IMR-90 (cell line): ENCODE data around the gene GMFB. TPM values are rescaled to one million over a fixed set of nuclear protein-coding genes. Genes with fewer than 3 reads are reported as not detected.

Experiments used
- ATAC-seq: fragments of 200-7000 bp; cut with Tn5 transposase; 2 replicates; pipeline ENCODE4 v1.9.1; 2020; ENCODE audit warnings: low read depth, mild to moderate bottlenecking, moderate library complexity
- BruUV-seq: library from RNA; stranded (reverse); fragments of 400-500 nt; replicated peaks from 2 replicates; lab custom pipeline; 2021; lab: Mats Ljungman, UMichigan
- CTCF ChIA-PET: fragments of 300-600 bp; formaldehyde crosslinking; extraction: SDS; loops from one replicate; lab custom pipeline; 2021; ENCODE audit warnings: antibody characterized with exemption; lab: Yijun Ruan, JAX
- POLR2A ChIA-PET: fragments of 300-600 bp; sonication (Branson Sonifier 250); formaldehyde crosslinking; loops from one replicate; lab custom pipeline; 2022; ENCODE audit warnings: antibody characterized with exemption; ENCODE audit not compliant: unreplicated experiment; lab: Charles Lee
- DNase-seq: peaks from one replicate; pipeline ENCODE4 v3.0.0; 2013
- H2AFZ ChIP-seq: replicated peaks from 2 replicates; pipeline ENCODE3; 2013; ENCODE audit warnings: low read length, mild to moderate bottlenecking; ENCODE audit not compliant: poor library complexity
- H2AK5ac ChIP-seq: 2 replicates; pipeline ENCODE4 v1.6.1; 2013; ENCODE audit warnings: low read depth, low read length, inconsistent platforms
- H2AK9ac ChIP-seq: replicated peaks from 2 replicates; pipeline ENCODE3; 2013; ENCODE audit warnings: mild to moderate bottlenecking, low read depth, low read length, moderate library complexity; ENCODE audit not compliant: poor library complexity
- H2BK120ac ChIP-seq: 2 replicates; pipeline ENCODE4 v1.6.1; 2013; ENCODE audit warnings: low read depth, low read length, inconsistent platforms
- H2BK15ac ChIP-seq: 3 replicates; pipeline ENCODE4 v1.6.1; 2013; ENCODE audit warnings: low read depth, low read length, inconsistent platforms
- H2BK20ac ChIP-seq: 2 replicates; pipeline ENCODE4 v1.6.1; 2013; ENCODE audit warnings: low read depth, mild to moderate bottlenecking, inconsistent platforms, low read length, moderate library complexity
- H2BK5ac ChIP-seq: 2 replicates; pipeline ENCODE4 v1.6.1; 2013; ENCODE audit warnings: mild to moderate bottlenecking, low read depth, low read length, inconsistent platforms; ENCODE audit not compliant: poor library complexity, severe bottlenecking
- H3K14ac ChIP-seq: replicated peaks from 2 replicates; pipeline ENCODE4 v1.6.1; 2013; ENCODE audit warnings: low read depth, low read length, inconsistent platforms
- H3K18ac ChIP-seq: 2 replicates; pipeline ENCODE4 v1.6.1; 2013; ENCODE audit warnings: low read depth, low read length, control low read depth
- H3K23ac ChIP-seq: 2 replicates; pipeline ENCODE4 v1.6.1; 2013; ENCODE audit warnings: low read depth, low read length, inconsistent platforms
- H3K27ac ChIP-seq: 2 replicates; pipeline ENCODE4 v1.5.1; 2013; ENCODE audit warnings: mild to moderate bottlenecking, control low read depth, low read length; ENCODE audit not compliant: insufficient read depth
- H3K27me3 ChIP-seq: 2 replicates; pipeline ENCODE4 v1.6.1; 2013; ENCODE audit warnings: low read length; ENCODE audit not compliant: control insufficient read depth, insufficient read depth
- H3K36me3 ChIP-seq: 2 replicates; pipeline ENCODE4 v1.6.1; 2013; ENCODE audit warnings: low read length, mixed read lengths; ENCODE audit not compliant: control insufficient read depth, insufficient read depth
- H3K4ac ChIP-seq: 2 replicates; pipeline ENCODE4 v1.6.1; 2013; ENCODE audit warnings: low read depth, low read length, inconsistent platforms
- H3K4me1 ChIP-seq: 2 replicates; pipeline ENCODE4 v1.6.1; 2013; ENCODE audit warnings: low read length, mixed read lengths; ENCODE audit not compliant: control insufficient read depth, insufficient read depth
- H3K4me2 ChIP-seq: 2 replicates; pipeline ENCODE4 v1.6.1; 2013; ENCODE audit warnings: low read depth, mild to moderate bottlenecking, control low read depth, low read length, moderate library complexity
- H3K4me3 ChIP-seq: 2 replicates; pipeline ENCODE4 v1.5.1; 2013; ENCODE audit warnings: low read depth, mild to moderate bottlenecking, control low read depth, low read length, moderate library complexity; ENCODE audit not compliant: insufficient read depth
- H3K56ac ChIP-seq: 2 replicates; pipeline ENCODE4 v1.6.1; 2013; ENCODE audit warnings: low read length, inconsistent platforms; ENCODE audit not compliant: insufficient read depth; ENCODE audit errors: extremely low read depth
- H3K79me1 ChIP-seq, 2 experiments: 2 replicates each; pipeline ENCODE4 v1.6.1; 2013; ENCODE audit warnings: low read length in 2 of 2, inconsistent platforms in 1 of 2, low read depth in 1 of 2
- H3K9ac ChIP-seq: 2 replicates; pipeline ENCODE4 v1.6.1; 2013; ENCODE audit warnings: low read depth, low read length, control low read depth
- H3K9me1 ChIP-seq: 2 replicates; pipeline ENCODE4 v1.6.1; 2013; ENCODE audit warnings: low read length, inconsistent platforms; ENCODE audit not compliant: insufficient read depth
- H3K9me3 ChIP-seq: 2 replicates; pipeline ENCODE4 v1.6.1; 2013; ENCODE audit warnings: low read length; ENCODE audit not compliant: control insufficient read depth, insufficient read depth
- H4K20me1 ChIP-seq: 2 replicates; pipeline ENCODE4 v1.6.1; 2013; ENCODE audit warnings: low read length, inconsistent platforms; ENCODE audit not compliant: insufficient read depth
- H4K5ac ChIP-seq: 2 replicates; pipeline ENCODE4 v1.6.1; 2013; ENCODE audit warnings: mild to moderate bottlenecking, low read depth, low read length, control low read depth
- H4K8ac ChIP-seq, 2 experiments: 2 replicates each; pipeline ENCODE4 v1.6.1; 2013; ENCODE audit warnings: low read depth in 2 of 2, low read length in 2 of 2, control low read depth in 1 of 2, inconsistent platforms in 1 of 2
- H4K91ac ChIP-seq: 2 replicates; pipeline ENCODE4 v1.6.1; 2013; ENCODE audit warnings: low read depth, low read length, inconsistent platforms; ENCODE audit not compliant: insufficient read depth
- CEBPB ChIP-seq: IDR thresholded peaks from 2 replicates; pipeline ENCODE4 v1.6.1; 2012; ENCODE audit warnings: low read depth, low read length, improper control_type of control experiment
- CHD1 ChIP-seq: IDR thresholded peaks from 2 replicates; pipeline ENCODE4 v1.6.1; 2012; ENCODE audit warnings: low read depth, low read length, improper control_type of control experiment
- FOS ChIP-seq: fragments of 150-350 bp; IDR thresholded peaks from 2 replicates; pipeline ENCODE4 v1.6.1; 2016; ENCODE audit warnings: low read depth, low read length
- MAFK ChIP-seq: IDR thresholded peaks from 2 replicates; pipeline ENCODE4 v1.6.1; 2012; ENCODE audit warnings: low read depth, low read length, improper control_type of control experiment
- MAZ ChIP-seq: IDR thresholded peaks from 2 replicates; pipeline ENCODE4 v1.6.1; 2012; ENCODE audit warnings: low read depth, mild to moderate bottlenecking, low read length, improper control_type of control experiment, moderate library complexity, borderline replicate concordance
- POLR2A ChIP-seq: IDR thresholded peaks from 2 replicates; pipeline ENCODE4 v1.6.1; 2012; ENCODE audit warnings: mild to moderate bottlenecking, low read depth, low read length
- RAD21 ChIP-seq: IDR thresholded peaks from 2 replicates; pipeline ENCODE4 v1.6.1; 2012; ENCODE audit warnings: low read length, improper control_type of control experiment
- SMC3 ChIP-seq: fragments of 150-350 bp; IDR thresholded peaks from 2 replicates; pipeline ENCODE4 v1.6.1; 2016; ENCODE audit warnings: low read depth, mild to moderate bottlenecking, antibody characterized with exemption, low read length, moderate library complexity
- WGBS, 2 experiments: methylation state at CpG; one replicate each; pipeline versions ENCODE4 v1.1.5 to v1.1.7; 2013; ENCODE audit warnings: missing lambda C conversion rate in 2 of 2; ENCODE audit not compliant: insufficient read length in 1 of 2; ENCODE audit errors: extremely low coverage in 2 of 2; 5-methylcytosine and 5-hydroxymethylcytosine counted together
- dilution Hi-C: fragments of 300-500 bp; cut with HindIII; formaldehyde crosslinking; loops from one replicate; pipeline ENCODE4 v1.14.3; 2018; ENCODE audit warnings: low sequenced_read_pairs; ENCODE audit not compliant: unreplicated experiment
- in situ Hi-C: fragments of 300-500 bp; cut with MboI; formaldehyde crosslinking; loops from 3 replicates; pipeline ENCODE4 v1.14.3; 2019; ENCODE audit warnings: low sequenced_read_pairs, inconsistent platforms, mixed read lengths
- intact Hi-C: fragments of 100-400 bp; cut with micrococcal nuclease; formaldehyde crosslinking; loops from 2 replicates; pipeline ENCODE4 v1.10.0; 2022
- polyA plus RNA-seq, 3 experiments: library from polyadenylated mRNA; depleted of rRNA; stranded (reverse); fragments of >200 nt; gene quantifications; 2 replicates each; pipeline ENCODE4 v1.2.3, GENCODE V29; 2012; ENCODE audit warnings: low replicate concordance in 1 of 3
- total RNA-seq: library from RNA; depleted of rRNA; stranded (reverse); fragments of >200 nt; gene quantifications from 2 replicates; pipeline ENCODE4 v1.2.3, GENCODE V29; 2012
- TF ChIP-seq, protein P1 (sequence below): fragments of 150-350 bp; IDR thresholded peaks from 2 replicates; pipeline ENCODE4 v1.6.1; 2017; ENCODE audit warnings: mild to moderate bottlenecking, antibody characterized with exemption, low read length, low read depth

GMFB gene
- total and polyA plus RNA-seq, 2 of the 4 experiments (the other 2 are of a cell fraction), result 22.4 to 59.1 TPM

DNA sequence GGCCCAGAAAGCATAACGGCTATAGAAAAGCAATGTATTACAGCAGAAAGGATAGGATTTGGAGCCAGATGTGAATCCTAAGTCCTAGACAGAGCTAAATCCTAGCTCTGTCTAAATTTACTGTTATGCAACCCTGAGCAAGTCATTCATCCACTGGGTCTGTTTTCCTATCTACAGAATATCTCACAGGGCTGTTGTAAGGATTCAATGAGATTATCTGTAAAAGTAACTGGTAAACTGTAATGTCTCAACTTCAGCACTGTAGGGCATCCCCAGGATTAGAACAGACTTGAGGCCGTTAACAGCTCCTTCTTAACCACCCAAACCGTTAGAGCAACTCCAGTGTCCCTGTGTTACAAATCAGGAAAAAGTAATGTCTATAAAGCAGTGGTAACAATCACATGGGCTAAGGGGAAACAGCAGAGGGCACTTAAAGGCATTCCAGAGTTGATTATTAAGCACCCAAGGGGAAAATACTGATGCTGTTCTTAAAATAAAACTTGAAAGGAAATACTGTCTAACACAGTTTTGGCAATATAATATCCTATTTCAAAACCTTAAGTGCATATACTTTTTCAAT lies 10.1 kb downstream of the GMFB start:
- in situ Hi-C loops, result no loop called here
- H2BK5ac ChIP-seq, result no peak overlapping the region
- H3K79me1 ChIP-seq, result peaks cover 20 to 37% of the 10 kb centered on the region in 2 experiments
- H3K4me3 ChIP-seq, result no peak overlapping the region
- no peak overlapping the region for H2BK15ac ChIP-seq
- H3K27ac ChIP-seq, result no peak overlapping the region
- 0 out of 2 replicates have a peak, but pooled peaks cover 4% of the 10 kb centered on the region for H3K9me1 ChIP-seq
- no TSS peak for BruUV-seq
- WGBS, 2 experiments, result no CpG with 5 or more reads among the region's 3 CpGs
- H4K5ac ChIP-seq, result no peak overlapping the region
- no peak overlapping the region for H2BK20ac ChIP-seq
- H3K18ac ChIP-seq, result no peak overlapping the region
- intact Hi-C loops, result no loop called here
- DNase-seq (no peak), ATAC-seq (no peak)
- dilution Hi-C loops, result no loop called here
- POLR2A ChIA-PET, result no interaction called here
- H3K9ac ChIP-seq, result no peak overlapping the region
- H2AFZ ChIP-seq, result no peak overlapping the region
- H2AK9ac ChIP-seq, result no peak overlapping the region
- H3K56ac ChIP-seq, result no peak overlapping the region
- H4K8ac ChIP-seq, result no peak overlapping the region
- H3K27me3 ChIP-seq, result no peaks in the 10 kb centered on the region
- no peak overlapping the region for H2AK5ac ChIP-seq
- H4K91ac ChIP-seq, result no peak overlapping the region
- peaks cover 2% of the 10 kb centered on the region; the same call in 1 of the 2 replicates for H3K4me1 ChIP-seq
- CTCF ChIA-PET, result no interaction called here
- peaks cover 12% of the 10 kb centered on the region for H3K36me3 ChIP-seq
- TF ChIP-seq MAFK (no peak), CHD1 (no peak), RAD21 (no peak), SMC3 (no peak), MAZ (no peak), CEBPB (no peak), POLR2A (no peak), FOS (no peak)
- TF ChIP-seq, protein P1, sequence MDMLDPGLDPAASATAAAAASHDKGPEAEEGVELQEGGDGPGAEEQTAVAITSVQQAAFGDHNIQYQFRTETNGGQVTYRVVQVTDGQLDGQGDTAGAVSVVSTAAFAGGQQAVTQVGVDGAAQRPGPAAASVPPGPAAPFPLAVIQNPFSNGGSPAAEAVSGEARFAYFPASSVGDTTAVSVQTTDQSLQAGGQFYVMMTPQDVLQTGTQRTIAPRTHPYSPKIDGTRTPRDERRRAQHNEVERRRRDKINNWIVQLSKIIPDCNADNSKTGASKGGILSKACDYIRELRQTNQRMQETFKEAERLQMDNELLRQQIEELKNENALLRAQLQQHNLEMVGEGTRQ, result no peak
- no peak overlapping the region for H3K23ac ChIP-seq
- no peak overlapping the region for H3K4ac ChIP-seq
- H3K14ac ChIP-seq, result no peak overlapping the region
- no peak overlapping the region for H3K4me2 ChIP-seq
- peaks cover 21% of the 10 kb centered on the region; the same call in 1 of the 2 replicates for H4K20me1 ChIP-seq
- no peaks in the 10 kb centered on the region for H3K9me3 ChIP-seq
- no peak overlapping the region for H2BK120ac ChIP-seq
